ENCODE measurements around the gene EOMES. TPM values are rescaled to one million over a fixed set of nuclear protein-coding genes. Genes with fewer than 3 reads are reported as not detected.
"Not testable (repeated sequence)": the region's sequence is repeated elsewhere in the genome, so short reads cannot be mapped to it uniquely, and the experiment has no call there.

The EOMES gene
- 0.42 TPM for total RNA-seq
- long read RNA-seq, partial matches to known transcripts = 1 of 1 reads
- long read RNA-seq, other reads (novel, unspliced or antisense) = 0 of 1 reads

DNA sequence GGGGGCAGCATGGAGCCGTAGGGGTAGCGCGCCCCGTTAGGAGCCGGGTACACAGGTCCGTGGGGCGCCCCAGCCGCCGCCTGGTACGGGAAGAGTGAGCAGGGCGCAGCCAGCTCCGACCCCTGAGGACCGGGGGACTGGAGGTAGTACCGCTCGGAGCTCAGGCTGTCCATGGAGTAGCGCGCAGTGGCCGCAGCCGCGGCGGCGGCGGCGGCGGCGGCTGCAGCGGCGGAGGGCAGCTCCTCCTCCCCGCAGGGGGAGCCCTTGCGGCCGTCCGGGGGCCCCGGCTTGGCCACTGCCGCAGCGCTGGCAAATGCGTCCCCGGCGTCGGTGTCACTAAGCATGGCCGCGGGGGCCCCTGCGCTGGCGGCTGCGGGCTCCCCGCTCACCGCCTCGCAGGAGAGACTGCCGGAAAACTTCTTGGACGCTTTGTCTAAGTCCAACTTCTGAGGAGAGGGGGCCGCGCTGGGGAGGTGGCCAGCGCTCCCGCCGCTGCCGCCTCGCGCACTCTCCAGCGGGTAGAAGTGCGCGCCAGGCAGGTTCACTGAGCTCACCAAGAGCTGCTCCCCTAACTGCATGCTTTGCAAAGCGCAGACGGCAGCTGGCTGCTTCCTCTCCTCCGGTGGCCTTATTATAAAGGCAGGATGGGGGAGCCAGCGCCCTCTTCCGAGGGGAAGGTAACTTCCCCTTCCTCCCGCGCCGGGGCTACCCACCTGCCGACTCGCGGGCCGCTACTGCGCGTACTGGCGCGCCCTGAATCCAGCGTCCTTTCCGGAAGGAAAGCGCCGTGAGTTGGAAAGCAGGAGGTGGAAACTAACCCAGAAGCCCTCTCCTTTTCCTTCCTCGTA lies at the start of gene EOMES:
TSS of gene EOMES (minus strand) at position 607 of the 848 bp plus-strand sequence. CDS start at position 578, 29 bp downstream.
- DNase-seq (ENCODE audit: low spot score) = no peak

DNA sequence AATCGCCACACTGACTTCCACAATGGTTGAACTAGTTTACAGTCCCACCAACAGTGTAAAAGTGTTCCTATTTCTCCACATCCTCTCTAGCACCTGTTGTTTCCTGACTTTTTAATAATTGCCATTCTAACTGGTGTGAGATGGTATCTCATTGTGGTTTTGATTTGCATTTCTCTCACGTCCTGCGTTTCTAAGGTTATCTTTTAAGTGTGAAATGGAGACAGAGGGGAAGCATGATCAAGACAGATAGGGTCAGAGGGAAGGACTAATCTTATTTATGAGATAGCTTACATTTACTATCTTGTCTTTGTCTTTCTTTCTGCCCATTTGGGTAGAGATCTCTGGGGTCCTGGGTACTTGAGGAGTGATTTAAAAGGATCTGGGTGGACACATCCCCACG lies 48.3 kb upstream of the EOMES start:
- DNase-seq (ENCODE audit: low spot score) = not testable (repeated sequence)

DNA sequence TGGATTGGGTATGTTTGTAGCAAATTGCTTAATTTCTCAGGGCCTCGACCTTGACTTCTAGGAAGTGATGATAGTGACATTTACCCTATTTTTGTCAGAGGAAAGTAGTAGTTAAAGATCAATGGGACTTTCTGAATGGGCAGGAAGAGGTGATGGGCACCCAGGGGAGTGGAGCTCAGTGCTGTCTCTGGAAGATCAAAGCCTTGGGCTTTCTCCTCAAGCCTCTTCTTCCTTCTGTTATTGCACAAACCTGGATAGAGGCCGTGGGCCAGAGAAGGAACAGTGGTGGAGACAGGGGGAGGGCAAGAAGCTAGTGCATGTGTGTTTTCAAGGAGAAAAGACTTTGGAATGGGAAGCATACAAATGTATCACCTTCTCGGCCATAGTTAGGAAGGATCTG lies 44.9 kb upstream of the EOMES start:
- no peak for DNase-seq (ENCODE audit: low spot score)

DNA sequence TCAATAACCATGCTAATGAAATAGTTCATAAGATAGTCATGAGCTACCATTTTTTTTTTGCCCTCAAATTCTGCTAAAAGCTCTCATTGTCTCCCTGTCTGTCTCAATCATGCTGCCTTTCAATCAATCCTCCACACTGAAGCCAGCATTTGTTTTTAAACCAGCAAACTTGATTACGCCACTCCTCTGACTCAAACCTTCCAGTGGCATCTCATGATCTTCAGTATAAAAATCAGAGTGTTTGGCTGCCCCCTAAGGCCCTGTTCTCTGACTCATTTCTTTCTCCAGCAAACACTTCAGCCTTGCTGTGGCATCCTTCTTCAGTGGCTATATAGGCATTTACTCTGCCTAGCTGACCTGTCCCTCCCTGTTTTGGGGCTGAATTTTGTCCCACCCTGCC lies 36.0 kb upstream of the EOMES start:
- no peak for DNase-seq (ENCODE audit: low spot score)

DNA sequence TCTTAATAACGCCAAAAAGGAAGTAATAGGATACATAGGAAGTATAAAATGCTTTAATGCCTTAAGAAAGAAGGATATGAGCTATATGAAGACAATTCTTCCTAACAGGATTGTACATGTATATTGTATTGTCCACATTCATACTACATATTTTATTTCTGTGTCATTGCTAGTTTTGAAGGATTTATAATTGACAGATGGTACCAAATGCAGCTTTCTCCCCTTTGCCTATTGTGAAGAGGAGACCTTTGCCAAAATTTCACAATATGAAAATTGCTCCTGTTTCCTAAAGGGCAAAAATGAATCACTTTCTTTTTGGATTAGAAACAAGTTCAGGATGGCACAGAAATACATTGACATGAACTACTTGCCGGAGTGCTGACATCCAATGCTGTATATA lies 34.8 kb upstream of the EOMES start:
- no peak for DNase-seq (ENCODE audit: low spot score)

DNA sequence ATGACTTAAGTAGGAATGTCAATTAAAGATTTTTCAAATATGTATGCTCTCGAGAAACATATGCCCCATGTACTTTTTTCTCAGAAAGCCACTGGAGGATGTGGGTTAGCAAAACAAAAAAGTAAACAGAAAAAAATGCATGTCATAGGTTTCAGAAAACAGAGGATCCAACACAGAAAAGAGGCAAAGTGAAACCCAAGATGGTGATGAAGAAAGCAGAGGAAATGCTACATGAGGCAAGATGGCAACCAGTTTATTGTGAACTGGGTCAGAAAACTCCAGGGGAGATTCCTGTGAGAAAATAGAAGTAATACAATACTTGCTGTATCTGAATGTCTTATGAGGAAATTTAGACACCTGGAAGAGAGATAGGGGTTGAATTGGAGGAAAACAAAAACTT lies 30.8 kb upstream of the EOMES start:
- DNase-seq (ENCODE audit: low spot score) = no peak

DNA sequence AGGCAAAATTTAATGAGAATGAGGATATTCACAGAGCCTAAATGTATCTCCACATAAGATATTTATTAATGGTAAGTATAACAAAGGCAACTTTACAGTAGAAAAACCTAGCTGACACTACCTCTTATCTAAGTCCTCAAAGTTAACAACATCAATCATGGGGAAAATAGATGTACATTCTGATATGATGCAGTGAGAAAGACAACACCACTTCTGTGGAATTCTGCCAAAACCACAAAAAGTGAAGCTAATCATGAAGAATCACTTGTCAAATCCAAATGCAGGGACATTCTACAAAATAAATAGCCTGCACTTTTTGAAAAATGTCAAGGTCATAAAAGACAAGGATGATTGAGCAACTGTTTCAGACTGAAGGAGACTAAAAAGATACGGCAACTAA lies 27.5 kb upstream of the EOMES start:
- no peak for DNase-seq (ENCODE audit: low spot score)

DNA sequence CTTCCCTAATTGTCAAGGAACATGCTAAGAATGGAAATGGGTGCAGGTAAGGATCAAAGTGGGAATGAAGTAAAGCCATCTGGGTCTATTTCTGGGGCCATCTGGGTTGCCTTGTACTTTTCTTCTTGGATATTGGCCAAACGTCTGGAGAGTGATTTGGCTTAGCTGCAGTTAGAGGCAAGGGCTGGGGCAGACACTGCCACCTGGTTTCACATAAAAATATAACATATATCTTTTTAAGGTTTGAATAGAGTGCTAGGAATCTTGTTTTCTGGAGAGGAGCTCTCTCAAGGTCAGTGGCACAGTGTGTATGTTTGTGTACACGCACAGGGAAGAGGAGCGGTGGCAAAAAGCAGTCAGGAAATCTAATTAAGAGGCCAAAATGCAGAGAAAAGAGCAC lies 24.7 kb upstream of the EOMES start:
- no peak for DNase-seq (ENCODE audit: low spot score)

DNA sequence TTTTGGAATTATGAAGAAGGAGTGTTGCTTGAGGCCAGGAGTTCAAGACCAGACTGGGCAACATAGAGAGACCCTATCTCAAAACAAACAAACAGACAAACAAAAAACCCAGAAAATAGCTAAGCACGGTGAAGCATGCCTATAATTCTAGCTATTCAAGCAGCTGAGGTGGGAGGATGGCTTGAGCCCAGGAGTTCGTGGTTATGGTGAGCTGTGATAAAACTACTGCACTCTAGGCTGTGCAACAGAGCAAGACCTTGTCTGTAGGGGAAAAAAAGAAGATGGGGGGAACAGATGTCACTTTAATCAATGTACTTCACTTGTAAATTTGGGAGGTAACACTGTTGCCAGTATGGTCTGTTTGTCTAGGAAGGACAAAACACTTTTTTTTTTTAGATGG lies 18.7 kb upstream of the EOMES start:
- no peak for DNase-seq (ENCODE audit: low spot score)

DNA sequence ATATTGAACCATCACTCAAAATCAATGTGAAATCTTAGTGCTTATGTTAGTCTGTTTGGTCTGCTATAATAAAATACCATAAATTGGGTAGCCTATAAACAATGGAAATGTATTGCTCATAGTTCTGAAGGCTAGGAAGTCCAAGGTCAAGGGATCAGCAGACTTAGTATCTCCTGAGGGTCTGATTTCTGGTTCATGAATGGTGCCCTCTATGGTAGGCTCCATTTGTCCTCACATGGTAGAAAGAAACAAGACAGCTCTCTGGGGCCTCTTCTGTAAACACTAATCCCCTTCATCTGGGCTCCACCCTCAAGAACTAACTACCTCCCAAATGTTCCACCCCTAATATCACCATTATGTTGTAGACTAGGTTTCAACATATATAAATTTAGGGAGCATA lies 15.0 kb upstream of the EOMES start:
- no peak for DNase-seq (ENCODE audit: low spot score)

DNA sequence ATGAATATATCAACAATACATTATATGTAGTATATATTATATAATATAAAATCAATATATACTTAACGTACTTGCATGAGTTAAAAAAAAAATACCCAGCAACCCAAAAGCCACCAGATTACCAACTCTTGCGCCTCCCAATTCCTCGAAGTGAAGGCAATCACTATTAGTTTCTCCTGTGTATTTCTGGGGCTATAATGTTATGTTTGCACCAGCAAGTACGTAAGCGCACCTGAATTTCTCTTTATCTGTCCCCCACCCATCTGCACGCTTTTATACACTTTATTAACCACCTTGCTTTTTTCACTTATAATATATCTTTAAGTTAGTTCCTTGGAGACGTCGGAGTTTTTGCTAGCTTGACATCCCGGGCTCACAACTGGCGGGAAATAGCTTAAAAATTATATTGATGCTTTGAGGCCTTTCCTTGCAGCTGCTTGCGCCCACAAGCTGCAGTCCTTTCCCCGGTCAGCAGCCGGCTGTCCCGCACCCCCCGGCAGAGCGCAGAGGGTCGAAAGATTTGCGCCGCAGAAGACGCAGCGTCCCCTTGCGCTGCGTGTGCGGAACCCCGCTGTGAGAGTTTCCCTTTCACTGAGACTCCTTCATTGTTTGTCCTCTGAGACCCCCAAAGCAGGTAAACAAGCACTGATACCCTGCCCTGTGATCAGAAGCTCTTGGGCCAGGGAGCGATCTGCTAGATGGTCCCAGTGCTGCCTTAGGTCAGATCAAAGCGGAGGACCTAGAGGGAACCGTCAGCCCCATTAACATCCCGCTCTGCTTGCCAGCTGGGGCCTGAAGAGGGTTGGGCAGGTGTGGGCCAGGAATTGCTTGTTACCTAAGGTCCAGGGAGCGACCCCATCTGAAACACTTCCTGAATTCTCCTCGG lies 8.9 kb upstream of the EOMES start:
- no peak for DNase-seq (ENCODE audit: low spot score)

DNA sequence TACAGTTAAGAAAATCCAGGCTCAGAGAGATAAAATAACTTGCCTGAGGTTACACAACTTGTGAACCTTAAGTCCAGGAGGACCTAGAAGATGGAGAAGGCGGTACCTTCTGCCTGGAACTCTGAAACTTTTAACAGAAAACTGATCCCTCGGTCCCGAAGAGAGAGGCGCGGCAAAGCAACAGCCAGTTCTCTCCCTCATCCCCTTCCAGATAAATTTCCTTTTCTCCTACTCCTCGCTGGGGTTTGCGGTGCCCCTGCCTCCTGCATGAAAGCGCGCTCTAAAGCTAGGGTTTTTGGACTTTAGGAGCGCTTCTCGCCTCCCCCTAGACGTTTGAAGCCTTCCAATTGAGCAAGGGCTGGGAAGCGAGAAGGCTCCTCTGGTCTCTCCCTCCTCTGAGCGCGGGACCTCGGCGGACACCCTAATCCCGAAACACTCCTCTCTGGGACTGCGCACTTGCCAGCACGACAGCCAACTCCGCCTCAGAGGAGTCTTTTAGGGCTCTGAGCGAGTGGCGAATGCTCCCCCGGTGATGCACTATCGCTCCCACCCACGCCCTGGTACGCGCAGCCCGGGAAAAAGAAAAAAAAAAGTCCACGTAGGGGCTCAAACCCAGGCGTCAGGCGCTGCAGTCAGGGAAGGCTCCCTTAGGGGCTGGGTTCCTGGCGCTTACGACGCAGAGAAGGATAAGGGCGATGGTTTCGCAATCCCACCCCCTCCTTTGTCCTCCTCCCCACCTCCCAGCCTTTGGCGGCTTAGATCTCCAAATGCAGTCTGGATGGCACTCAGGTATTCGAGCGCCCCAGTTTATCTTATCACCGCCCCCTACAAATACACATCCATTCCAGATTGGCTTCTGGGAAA lies 7.9 kb upstream of the EOMES start:
- DNase-seq (ENCODE audit: low spot score) = no peak

DNA sequence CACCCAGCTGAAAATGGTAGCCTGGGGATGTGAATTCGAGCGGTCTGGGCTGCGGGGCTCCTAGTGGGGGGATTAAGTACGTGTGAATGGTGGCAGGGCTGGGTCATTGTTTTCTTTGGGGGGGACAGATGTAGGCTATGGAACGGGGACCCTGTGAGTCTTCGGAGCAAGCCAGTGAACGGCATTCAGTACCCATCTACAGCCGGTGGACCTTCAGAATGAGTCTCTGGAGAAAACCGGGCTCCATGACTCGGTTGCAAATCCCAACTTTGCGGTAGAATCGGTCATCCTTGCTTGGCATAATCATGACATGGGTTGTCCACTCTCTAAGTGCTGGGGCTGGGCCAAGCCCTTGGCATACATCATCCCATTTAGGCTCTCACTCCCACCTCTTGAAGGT lies 7.2 kb upstream of the EOMES start:
- DNase-seq (ENCODE audit: low spot score) = no peak

DNA sequence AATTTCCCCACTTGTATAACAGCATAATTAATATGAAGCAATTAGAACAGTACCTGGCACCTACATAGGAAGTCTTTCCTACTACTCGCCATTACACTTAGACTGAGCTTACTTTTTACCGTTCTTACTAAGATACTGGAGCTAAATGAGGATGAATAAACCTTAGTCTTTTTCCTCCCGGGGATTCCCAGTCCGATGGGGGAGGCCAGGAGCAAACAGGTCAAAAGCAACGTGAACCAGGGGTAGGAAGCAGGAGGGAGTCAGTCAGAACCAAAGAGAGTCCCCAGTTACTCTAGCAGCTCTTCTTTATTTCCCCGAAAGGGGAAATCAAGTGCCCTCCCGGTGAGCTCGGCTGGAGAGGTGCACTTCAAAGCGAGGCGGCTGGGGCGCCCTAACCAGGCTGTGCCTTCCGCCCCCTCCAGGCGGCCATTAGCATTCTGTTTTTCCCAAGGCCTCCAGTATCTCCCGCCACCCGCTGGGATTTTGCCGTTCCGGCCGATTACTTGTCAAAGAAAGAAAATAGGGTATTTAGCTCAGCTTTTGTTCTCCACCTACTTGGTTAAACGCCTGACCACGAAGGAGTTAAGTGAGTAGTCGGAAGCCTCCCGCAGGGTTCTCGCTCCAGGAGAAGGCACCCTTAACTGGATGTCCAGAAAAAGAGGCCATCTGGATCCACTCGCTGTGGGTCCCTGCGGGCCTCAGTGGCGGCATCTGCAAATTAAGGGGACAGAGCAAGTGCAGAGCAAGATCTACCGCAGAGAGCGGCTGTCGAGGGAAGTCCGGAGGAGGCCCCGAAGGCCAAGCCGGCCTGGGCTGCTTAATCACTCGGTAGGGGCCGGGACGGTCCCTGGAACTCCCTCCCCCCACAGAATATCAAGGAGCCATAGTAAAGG lies 6.3 kb upstream of the EOMES start:
- DNase-seq (ENCODE audit: low spot score) = no peak

DNA sequence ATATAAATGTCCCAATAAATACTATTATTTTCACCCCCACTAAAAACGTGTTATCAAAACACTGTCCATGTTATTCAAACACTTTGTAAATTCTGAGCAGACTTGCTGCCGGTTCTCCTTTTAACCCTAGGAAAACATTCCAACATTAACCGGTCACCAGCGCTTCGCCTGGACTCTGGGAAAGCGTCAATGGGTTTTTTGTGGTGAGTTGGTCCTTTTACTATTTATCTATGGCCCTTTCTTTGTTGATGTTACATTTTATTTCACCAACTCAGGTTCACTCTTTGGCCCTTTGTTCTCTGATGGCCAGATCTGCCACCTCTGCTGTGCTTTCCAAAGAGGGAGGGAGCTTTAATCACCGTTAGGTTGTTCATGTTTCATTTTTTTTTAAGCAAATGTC lies 4.1 kb upstream of the EOMES start:
- no peak for DNase-seq (ENCODE audit: low spot score)

DNA sequence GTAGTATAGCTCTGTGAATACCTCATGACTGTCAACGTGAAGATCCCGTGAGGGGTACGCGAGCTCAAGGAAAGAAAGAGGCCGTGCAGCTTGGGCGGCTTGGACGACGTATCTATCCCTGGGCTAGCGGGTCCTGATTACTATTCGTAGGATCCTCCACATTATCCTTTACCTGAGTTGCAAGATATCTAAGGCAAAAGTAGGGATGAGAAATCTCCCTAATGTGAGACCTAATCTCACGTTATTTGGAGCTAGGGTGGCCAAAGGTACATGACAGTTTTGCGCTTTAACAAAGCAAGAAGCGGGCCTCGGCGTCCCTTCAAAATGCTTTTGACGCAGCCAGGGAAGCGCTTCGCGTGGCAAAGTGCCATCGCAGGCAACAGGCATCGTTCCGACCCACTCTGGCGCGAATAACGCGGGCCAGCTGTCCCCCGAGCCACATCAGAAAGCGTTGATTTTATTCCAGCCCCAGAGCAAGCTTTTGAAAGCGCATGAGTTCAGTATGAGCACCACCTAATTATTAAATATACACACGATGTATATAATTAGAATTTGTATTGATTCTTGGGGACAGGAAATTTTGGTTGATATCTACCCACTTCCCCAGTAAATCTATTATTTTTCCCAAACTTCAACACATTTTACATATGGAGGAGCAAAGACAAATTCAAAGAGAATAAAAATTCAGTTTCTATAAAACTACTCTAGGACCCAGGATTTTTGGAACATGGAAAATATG lies 2.5 kb upstream of the EOMES start:
- no peak for DNase-seq (ENCODE audit: low spot score)

DNA sequence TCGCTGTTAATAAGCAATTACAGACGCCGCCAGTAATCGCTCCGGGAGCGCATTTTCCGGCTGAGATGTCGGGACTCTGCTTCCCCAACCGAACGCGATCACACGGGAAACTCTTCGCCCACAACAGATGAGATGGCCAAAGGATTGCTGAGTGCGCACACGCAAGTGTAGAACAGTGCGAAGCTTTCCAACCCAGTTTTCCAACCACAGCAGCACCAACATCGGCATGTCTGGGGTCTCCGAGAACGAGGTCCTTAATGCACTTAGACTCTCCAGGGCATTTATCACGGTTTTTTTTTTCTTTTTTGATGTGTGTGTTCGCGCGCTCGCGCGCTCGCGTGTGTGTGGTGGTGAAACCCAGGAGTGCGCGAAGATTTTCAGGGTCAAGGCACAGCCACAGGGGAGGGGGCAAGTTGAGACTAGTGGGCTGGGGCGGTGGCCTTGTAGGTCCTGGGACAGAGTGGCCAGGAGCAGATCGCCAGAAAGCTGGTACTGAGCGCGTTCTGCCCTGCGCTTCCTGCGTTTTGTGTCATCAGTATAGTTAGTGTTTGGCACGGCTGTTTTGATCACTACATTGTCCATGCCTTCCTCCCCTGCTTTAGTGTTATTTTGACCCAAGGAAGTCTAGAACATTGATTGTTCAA lies 1.8 kb upstream of the EOMES start:
- DNase-seq (ENCODE audit: low spot score) = no peak

DNA sequence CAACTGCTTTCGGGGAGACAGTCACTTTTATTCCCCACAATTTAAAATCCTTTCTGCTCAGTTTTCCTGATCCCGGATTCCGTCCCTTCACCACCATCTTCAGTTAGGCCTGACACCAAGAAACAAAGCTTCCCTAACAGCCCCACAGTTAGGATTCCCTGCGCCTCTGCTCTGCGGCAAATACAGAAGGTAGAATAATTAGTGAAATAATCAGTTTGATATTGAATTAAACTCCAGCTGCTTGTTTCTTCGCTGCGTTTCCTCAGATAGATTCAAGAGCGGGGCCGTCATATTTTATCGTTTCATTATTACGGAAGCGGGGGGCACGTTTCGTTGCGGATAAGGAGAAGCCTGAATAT lies 1.3 kb upstream of the EOMES start:
- DNase-seq (ENCODE audit: low spot score) = no peak

DNA sequence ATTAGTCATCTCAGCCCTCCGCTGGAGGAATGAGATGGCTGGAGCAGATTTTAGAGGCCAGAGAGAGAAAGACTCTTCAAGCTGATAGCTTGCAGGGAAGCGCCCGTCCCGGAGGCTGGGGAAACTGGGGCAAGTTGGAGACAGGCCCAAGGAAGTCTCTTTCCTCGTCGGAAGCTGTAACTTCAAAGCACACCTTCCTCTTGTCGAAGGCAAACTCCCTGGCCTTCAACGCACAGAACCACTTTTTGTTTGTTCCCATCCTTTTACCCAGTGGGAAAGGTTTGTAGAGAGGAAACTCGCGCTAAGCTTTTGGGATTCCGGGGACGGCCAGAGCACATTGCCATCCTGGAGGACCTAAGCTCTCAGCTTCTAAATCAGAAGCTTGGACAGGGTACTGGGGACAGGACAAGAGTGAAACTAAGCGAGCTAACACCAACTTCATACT lies 900 bp upstream of the EOMES start:
- DNase-seq (ENCODE audit: low spot score) = no peak
